ENCODE measurements around the gene PTPN9. TPM values are rescaled to one million over a fixed set of nuclear protein-coding genes. Genes with fewer than 3 reads are reported as not detected.
A peak's percentile ranks its signal among the peaks of the same experiment; 100 is the strongest.

PTPN9 gene
- polyA plus RNA-seq, 6 donors from 2014 or later, result 9.7 to 24.7 (median 15.9) TPM

GRCh38 chr15:75431270-75431669, 147.8 kb downstream of the PTPN9 start:
- ATAC-seq (ENCODE audit: low read depth in 2 of 2), result no peak
- no peaks in the 10 kb centered on the region for H3K27me3 Mint-ChIP-seq
- H3K9me3 Mint-ChIP-seq, result no peaks in the 10 kb centered on the region
- H3K36me3 Mint-ChIP-seq, result peaks cover 6 to 15% of the 10 kb centered on the region in 2 donors
- peak overlapping the region in 1 of 6 donors; percentile 60 for H3K27ac Mint-ChIP-seq
- no peak overlapping the region for H3K4me3 Mint-ChIP-seq
- DNase-seq, result no peak
- peaks cover 14 to 36% (median 27%) of the 10 kb centered on the region in 3 donors for H3K4me1 Mint-ChIP-seq

- Mint-ChIP-seq H3K36me3 (peaks cover 11 to 15% of the 10 kb centered on the region in 2 donors), H3K4me1 (peaks cover 10 to 32% (median 19%) of the 10 kb centered on the region in 3 donors), H3K4me3 (no peak overlapping the region), H3K9me3 (no peaks in the 10 kb centered on the region), H3K27me3 (no peaks in the 10 kb centered on the region), H3K27ac (no peak overlapping the region)
- no peak for DNase-seq
- no peak for ATAC-seq (ENCODE audit: low read depth in 2 of 2)
Measured at GRCh38 chr15:75430259-75430658, 148.9 kb downstream of the PTPN9 start.

GRCh38 chr15:75428152-75428551, 151.0 kb downstream of the PTPN9 start:
- Mint-ChIP-seq H3K4me3 (no peak overlapping the region), H3K9me3 (no peaks in the 10 kb centered on the region), H3K27ac (no peak overlapping the region), H3K36me3 (peaks cover 7 to 11% of the 10 kb centered on the region in 2 donors), H3K27me3 (no peaks in the 10 kb centered on the region), H3K4me1 (peaks cover under 1 to 22% (median 9%) of the 10 kb centered on the region in 3 donors)
- DNase-seq (no peak), ATAC-seq (ENCODE audit: low read depth in 2 of 2) (no peak)

- ATAC-seq (ENCODE audit: low read depth in 2 of 2) (no peak), DNase-seq (no peak)
- H3K27ac Mint-ChIP-seq, result no peak overlapping the region
- peaks cover 0 to 16% (median 5%) of the 10 kb centered on the region in 3 donors for H3K4me1 Mint-ChIP-seq
- no peak overlapping the region for H3K4me3 Mint-ChIP-seq
- peaks cover 7 to 11% of the 10 kb centered on the region in 2 donors for H3K36me3 Mint-ChIP-seq
- H3K27me3 Mint-ChIP-seq, result no peaks in the 10 kb centered on the region
- H3K9me3 Mint-ChIP-seq, result no peaks in the 10 kb centered on the region
Measured at GRCh38 chr15:75425966-75426500, 153.1 kb downstream of the PTPN9 start.

- ATAC-seq (ENCODE audit: low read depth in 2 of 2) (no peak), DNase-seq (no peak)
- peak overlapping the region in 1 of 6 donors; percentile 36 for H3K27ac Mint-ChIP-seq
Measured at GRCh38 chr15:75422554-75422953, 156.6 kb downstream of the PTPN9 start.

GRCh38 chr15:75420698-75421097, 158.4 kb downstream of the PTPN9 start:
- no peak for ATAC-seq (ENCODE audit: low read depth in 2 of 2)
- H3K4me3 Mint-ChIP-seq, result no peak overlapping the region
- no peaks in the 10 kb centered on the region for H3K27me3 Mint-ChIP-seq
- H3K4me1 Mint-ChIP-seq, result peaks cover 0 to 16% (median 0%) of the 10 kb centered on the region in 3 donors
- H3K9me3 Mint-ChIP-seq, result no peaks in the 10 kb centered on the region
- H3K27ac Mint-ChIP-seq, result no peak overlapping the region
- H3K36me3 Mint-ChIP-seq, result peaks cover 0 to 8% of the 10 kb centered on the region in 2 donors
- DNase-seq, result no peak

More at GRCh38 chr15:75422554-75422953, 156.6 kb downstream of the PTPN9 start:
- Mint-ChIP-seq H3K4me3 (no peak overlapping the region), H3K9me3 (no peaks in the 10 kb centered on the region), H3K4me1 (peaks cover 0 to 11% (median 0%) of the 10 kb centered on the region in 3 donors), H3K36me3 (peaks cover 0 to 9% of the 10 kb centered on the region in 2 donors), H3K27me3 (no peaks in the 10 kb centered on the region)

- DNase-seq (no peak), ATAC-seq (ENCODE audit: low read depth in 2 of 2) (no peak)
- no peaks in the 10 kb centered on the region for H3K27me3 Mint-ChIP-seq
- no peaks in the 10 kb centered on the region for H3K9me3 Mint-ChIP-seq
- peaks cover 0 to 8% (median 5%) of the 10 kb centered on the region in 3 donors for H3K4me1 Mint-ChIP-seq
- peak overlapping the region in 4 of 6 donors; percentile 15 to 54 (median 42) for H3K27ac Mint-ChIP-seq
- peaks cover 2 to 9% of the 10 kb centered on the region in 2 donors for H3K36me3 Mint-ChIP-seq
- H3K4me3 Mint-ChIP-seq, result no peak overlapping the region
Measured at GRCh38 chr15:75416584-75416983, 162.5 kb downstream of the PTPN9 start.

Other genes with a start within 250 kb of the PTPN9 start
- 10 to 100 TPM; 27.1 to 47.4 (median 37.9) TPM for gene COMMD4, start 243.3 kb downstream of the PTPN9 start, polyA plus RNA-seq (ENCODE audit: low read depth in 6 of 6)
- gene NEIL1, start 232.3 kb downstream of the PTPN9 start, polyA plus RNA-seq (ENCODE audit: low read depth in 6 of 6), result 10 to 100 TPM; 16.7 to 59.2 (median 31.7) TPM
- 10 to 100 TPM in 4 of 6 donors, 1 to 10 TPM in 2; 8.9 to 19.4 (median 14.1) TPM for gene MAN2C1, start 210.7 kb downstream of the PTPN9 start, polyA plus RNA-seq (ENCODE audit: low read depth in 6 of 6)
- gene SIN3A, start 127.6 kb downstream of the PTPN9 start, polyA plus RNA-seq (ENCODE audit: low read depth in 6 of 6), result 10 to 100 TPM; 14.2 to 21.4 (median 15.5) TPM
- 10 to 100 TPM; 17.0 to 27.9 (median 22.5) TPM for gene SNUPN, start 46.4 kb upstream of the PTPN9 start, polyA plus RNA-seq (ENCODE audit: low read depth in 6 of 6)
- 100 to 1,000 TPM; 173 to 270 (median 228) TPM for gene IMP3, start 60.9 kb upstream of the PTPN9 start, polyA plus RNA-seq (ENCODE audit: low read depth in 6 of 6)
- gene SNX33, start 68.6 kb upstream of the PTPN9 start, polyA plus RNA-seq (ENCODE audit: low read depth in 6 of 6), result under 1 TPM in 1 of 6 donors, not detected in 5; 0.13 TPM
- gene CSPG4, start 133.5 kb upstream of the PTPN9 start, polyA plus RNA-seq (ENCODE audit: low read depth in 6 of 6), result under 1 TPM in 2 of 6 donors, not detected in 4; 0.03 to 0.07 TPM

Measured in naive B cell (primary cell).